GM12878 (cell line): ENCODE results near the gene TMSB4X. TPM values are rescaled to one million over a fixed set of nuclear protein-coding genes. Genes with fewer than 3 reads are reported as not detected.
A peak's percentile ranks its signal among the peaks of the same experiment; 100 is the strongest.

Experiments used
- BHLHE40 ChIP-seq, 2 experiments: fragments of 450-650 bp in 1 of 2; IDR thresholded peaks; 2 replicates each; pipeline ENCODE4 v1.6.1; 2011 to 2017; ENCODE audit warnings: low read depth in 2 of 2, borderline replicate concordance in 1 of 2, improper control_type of control experiment in 1 of 2, low read length in 1 of 2, mild to moderate bottlenecking in 1 of 2
- CHD4 ChIP-seq: fragments of 200-600 bp; sonication (generic); IDR thresholded peaks from 2 replicates; pipeline ENCODE4 v1.6.1; 2016; ENCODE audit warnings: mild to moderate bottlenecking
- CREM ChIP-seq: IDR thresholded peaks from 2 replicates; pipeline ENCODE4 v1.6.1; 2014; ENCODE audit warnings: antibody characterized with exemption, low read depth
- EED ChIP-seq: sonication (generic); IDR thresholded peaks from 2 replicates; pipeline ENCODE4 v1.6.1; 2016; ENCODE audit warnings: antibody characterized with exemption, low read depth
- EP300 ChIP-seq, 2 experiments: fragments of 150-350 bp in 1 of 2; IDR thresholded peaks; 2 replicates each; pipeline ENCODE4 v1.6.1; 2011 to 2012; ENCODE audit warnings: low read depth in 2 of 2, low read length in 2 of 2, borderline replicate concordance in 1 of 2, improper control_type of control experiment in 1 of 2, inconsistent platforms in 1 of 2; ENCODE audit not compliant: control insufficient read depth in 1 of 2
- ETV6 ChIP-seq, 2 experiments: fragments of 450-650 bp in 1 of 2; IDR thresholded peaks in 1 of 2; conservative IDR thresholded peaks in 1 of 2; 2 replicates each; pipeline ENCODE4 v1.6.1; 2014; ENCODE audit warnings: antibody characterized with exemption in 1 of 2, borderline replicate concordance in 1 of 2, low read depth in 1 of 2, mild to moderate bottlenecking in 1 of 2, moderate library complexity in 1 of 2
- FOXK2 ChIP-seq: fragments of 450-650 bp; IDR thresholded peaks from 2 replicates; pipeline ENCODE4 v1.6.1; 2017; ENCODE audit warnings: mild to moderate bottlenecking, moderate library complexity
- GABPA ChIP-seq: IDR thresholded peaks from 2 replicates; pipeline ENCODE4 v1.6.1; 2014; ENCODE audit warnings: antibody characterized with exemption, low read depth, mild to moderate bottlenecking, inconsistent platforms
- JUND ChIP-seq: IDR thresholded peaks from 2 replicates; pipeline ENCODE4 v1.6.1; 2012; ENCODE audit warnings: low read depth, mild to moderate bottlenecking, low read length, improper control_type of control experiment, moderate library complexity
- MYC ChIP-seq: IDR thresholded peaks from 2 replicates; pipeline ENCODE4 v1.6.1; 2011; ENCODE audit warnings: mild to moderate bottlenecking, low read length, moderate library complexity, inconsistent platforms; ENCODE audit not compliant: insufficient read depth, insufficient replicate concordance, insufficient read length, severe bottlenecking
- NR2C2 ChIP-seq: IDR thresholded peaks from 2 replicates; pipeline ENCODE4 v1.6.1; 2011; ENCODE audit warnings: borderline replicate concordance, low read depth; ENCODE audit not compliant: control insufficient read depth, insufficient read length
- RUNX3 ChIP-seq: IDR thresholded peaks from 2 replicates; pipeline ENCODE4 v1.6.1; 2012; ENCODE audit warnings: low read length, inconsistent platforms
- SIX5 ChIP-seq: IDR thresholded peaks from 2 replicates; pipeline ENCODE4 v1.6.1; 2011; ENCODE audit warnings: mild to moderate bottlenecking, low read depth, low read length, moderate library complexity; ENCODE audit not compliant: severe bottlenecking
- TARDBP ChIP-seq: IDR thresholded peaks from 2 replicates; pipeline ENCODE4 v1.6.1; 2016; ENCODE audit warnings: borderline replicate concordance
- TCF12 ChIP-seq: IDR thresholded peaks from 2 replicates; pipeline ENCODE4 v1.6.1; 2011; ENCODE audit warnings: low read depth, mild to moderate bottlenecking, low read length
- ZNF217 ChIP-seq: fragments of 450-650 bp; IDR thresholded peaks from 2 replicates; pipeline ENCODE4 v1.6.1; 2017; ENCODE audit warnings: antibody characterized with exemption, mild to moderate bottlenecking
- polyA plus RNA-seq, 11 experiments: library from polyadenylated mRNA; depleted of rRNA in 4 of 11; unstranded in 6 of 11; stranded (reverse) in 5 of 11; fragments of >200 nt; fragmentation: Nextera tagmentation in 4 of 11; fragmentation: Illumina TruSeq in 1 of 11; extraction: Ambion mirVana in 4 of 11; extraction: Trizol in 1 of 11; gene quantifications; 1 replicate in 1 of 11; 2 replicates in 10 of 11; pipeline versions ENCODE4 v1.2.1 to v1.2.3, GENCODE V29; 2011 to 2016; ENCODE audit warnings: inconsistent platforms in 2 of 11, missing spikeins in 2 of 11, low read depth in 1 of 11
- total RNA-seq, 4 experiments: library from RNA; depleted of rRNA in 3 of 4; stranded (reverse); fragments of >200 nt in 3 of 4; fragmentation: Illumina TruSeq in 1 of 4; extraction: Trizol in 1 of 4; gene quantifications; 2 replicates each; pipeline versions ENCODE4 v1.2.1 to v1.2.3, GENCODE V29; 2013 to 2021
- TF ChIP-seq, protein P1 (sequence below): IDR thresholded peaks from 2 replicates; pipeline ENCODE4 v1.6.1; 2012; ENCODE audit warnings: low read depth, low read length, improper control_type of control experiment
- TF ChIP-seq, protein P2 (sequence below): IDR thresholded peaks from 2 replicates; pipeline ENCODE4 v1.6.1; 2012; ENCODE audit warnings: low read depth, low read length, improper control_type of control experiment
- TF ChIP-seq, protein P3 (sequence below): fragments of 450-650 bp; IDR thresholded peaks from 2 replicates; pipeline ENCODE4 v1.6.1; 2016; ENCODE audit warnings: mild to moderate bottlenecking
- TF ChIP-seq, protein P4 (sequence below): fragments of 450-650 bp; IDR thresholded peaks from 2 replicates; pipeline ENCODE4 v1.6.1; 2017; ENCODE audit warnings: low read depth, mild to moderate bottlenecking, moderate library complexity
- TF ChIP-seq, protein P5 (sequence below): fragments of 450-650 bp; formaldehyde crosslinking; IDR thresholded peaks from 2 replicates; pipeline ENCODE4 v1.4.0; 2022; ENCODE audit warnings: mild to moderate bottlenecking, moderate library complexity

TMSB4X gene
- total and polyA plus RNA-seq, 10 of the 15 experiments (the other 5 are each of a cell fraction or from before 2014, with no cell fraction given) = 13,924 to 37,234 (median 23,705) TPM

DNA sequence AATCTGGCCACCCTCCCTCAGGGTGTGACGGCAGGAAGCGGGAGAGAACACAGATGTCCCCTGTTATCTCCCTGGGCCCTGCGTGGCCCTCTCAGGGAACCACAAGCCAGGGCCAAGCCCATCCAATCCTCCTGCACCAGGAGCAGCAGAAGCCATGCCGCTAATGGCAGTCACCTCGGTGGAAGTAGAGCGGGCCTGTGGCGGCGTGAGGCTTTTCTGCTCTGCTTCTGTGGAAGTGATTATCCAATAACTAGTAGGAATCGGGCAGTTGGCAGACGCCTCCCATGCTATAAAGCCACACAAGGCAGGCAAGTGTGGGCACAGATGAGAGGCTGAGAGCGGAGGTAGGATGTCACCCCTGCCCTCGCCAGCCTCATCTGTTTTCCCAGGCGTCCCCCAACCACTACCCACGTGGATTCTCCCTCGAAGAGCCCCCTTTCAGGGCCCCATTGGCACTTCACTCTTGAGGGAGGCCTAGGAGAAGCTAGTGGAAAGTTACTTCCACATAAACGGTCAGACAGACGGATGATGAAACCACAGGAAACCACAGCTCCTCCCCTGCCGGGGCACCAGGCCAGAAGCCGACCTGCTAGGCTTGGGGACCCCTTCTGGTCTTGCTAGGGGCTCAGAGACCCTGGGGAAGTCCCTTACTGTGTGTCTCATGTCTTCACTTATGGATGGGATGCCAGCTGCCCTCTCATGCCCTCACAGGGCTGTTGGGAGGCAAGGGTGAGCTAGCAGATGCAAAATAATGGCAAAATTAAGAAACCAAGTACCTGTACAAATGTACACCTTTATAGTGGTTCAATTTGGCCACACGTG, 18.8 kb upstream of the TMSB4X start (continued):
- TF ChIP-seq GABPA (no peak), FOXK2 (no peak), RUNX3 (no peak), CREM (peak; percentile 62; the same call in 1 of the 2 replicates), NR2C2 (no peak), SIX5 (no peak), ETV6 (conservative IDR thresholded peaks at IDR 0.05 in 1 of 2, IDR thresholded peaks at IDR 0.05 in 1 of 2; ENCODE audit: borderline replicate concordance in 1 of 2, low read depth in 1 of 2) (peak in 1 of 2 experiments; percentile 80; a peak in 2 of 4 replicates), TARDBP (no peak), CHD4 (no peak), EED (peak; percentile 96), EP300 (IDR thresholded peaks at IDR 0.05; ENCODE audit: borderline replicate concordance in 1 of 2, control insufficient read depth in 1 of 2, low read depth in 2 of 2, low read length in 2 of 2) (peak; percentile 48 to 62; a peak in 2 of 4 replicates), JUND (no peak), MYC (no peak), BHLHE40 (IDR thresholded peaks at IDR 0.05; ENCODE audit: borderline replicate concordance in 1 of 2, low read depth in 2 of 2, low read length in 1 of 2) (peak in 1 of 2 experiments; percentile 30; a peak in 1 of 4 replicates), ZNF217 (0 out of 2 replicates have a peak, but pooled peaks have one; percentile 36), TCF12 (0 out of 2 replicates have a peak, but pooled peaks have one; percentile 31)
- TF ChIP-seq, protein P1, sequence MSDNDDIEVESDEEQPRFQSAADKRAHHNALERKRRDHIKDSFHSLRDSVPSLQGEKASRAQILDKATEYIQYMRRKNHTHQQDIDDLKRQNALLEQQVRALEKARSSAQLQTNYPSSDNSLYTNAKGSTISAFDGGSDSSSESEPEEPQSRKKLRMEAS = 0 out of 2 replicates have a peak, but pooled peaks have one; percentile 69
- TF ChIP-seq, protein P2, sequence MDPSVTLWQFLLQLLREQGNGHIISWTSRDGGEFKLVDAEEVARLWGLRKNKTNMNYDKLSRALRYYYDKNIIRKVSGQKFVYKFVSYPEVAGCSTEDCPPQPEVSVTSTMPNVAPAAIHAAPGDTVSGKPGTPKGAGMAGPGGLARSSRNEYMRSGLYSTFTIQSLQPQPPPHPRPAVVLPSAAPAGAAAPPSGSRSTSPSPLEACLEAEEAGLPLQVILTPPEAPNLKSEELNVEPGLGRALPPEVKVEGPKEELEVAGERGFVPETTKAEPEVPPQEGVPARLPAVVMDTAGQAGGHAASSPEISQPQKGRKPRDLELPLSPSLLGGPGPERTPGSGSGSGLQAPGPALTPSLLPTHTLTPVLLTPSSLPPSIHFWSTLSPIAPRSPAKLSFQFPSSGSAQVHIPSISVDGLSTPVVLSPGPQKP = no peak
- TF ChIP-seq, protein P3, sequence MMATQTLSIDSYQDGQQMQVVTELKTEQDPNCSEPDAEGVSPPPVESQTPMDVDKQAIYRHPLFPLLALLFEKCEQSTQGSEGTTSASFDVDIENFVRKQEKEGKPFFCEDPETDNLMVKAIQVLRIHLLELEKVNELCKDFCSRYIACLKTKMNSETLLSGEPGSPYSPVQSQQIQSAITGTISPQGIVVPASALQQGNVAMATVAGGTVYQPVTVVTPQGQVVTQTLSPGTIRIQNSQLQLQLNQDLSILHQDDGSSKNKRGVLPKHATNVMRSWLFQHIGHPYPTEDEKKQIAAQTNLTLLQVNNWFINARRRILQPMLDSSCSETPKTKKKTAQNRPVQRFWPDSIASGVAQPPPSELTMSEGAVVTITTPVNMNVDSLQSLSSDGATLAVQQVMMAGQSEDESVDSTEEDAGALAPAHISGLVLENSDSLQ = peak; percentile 42; the same call in 1 of the 2 replicates
- TF ChIP-seq, protein P4, sequence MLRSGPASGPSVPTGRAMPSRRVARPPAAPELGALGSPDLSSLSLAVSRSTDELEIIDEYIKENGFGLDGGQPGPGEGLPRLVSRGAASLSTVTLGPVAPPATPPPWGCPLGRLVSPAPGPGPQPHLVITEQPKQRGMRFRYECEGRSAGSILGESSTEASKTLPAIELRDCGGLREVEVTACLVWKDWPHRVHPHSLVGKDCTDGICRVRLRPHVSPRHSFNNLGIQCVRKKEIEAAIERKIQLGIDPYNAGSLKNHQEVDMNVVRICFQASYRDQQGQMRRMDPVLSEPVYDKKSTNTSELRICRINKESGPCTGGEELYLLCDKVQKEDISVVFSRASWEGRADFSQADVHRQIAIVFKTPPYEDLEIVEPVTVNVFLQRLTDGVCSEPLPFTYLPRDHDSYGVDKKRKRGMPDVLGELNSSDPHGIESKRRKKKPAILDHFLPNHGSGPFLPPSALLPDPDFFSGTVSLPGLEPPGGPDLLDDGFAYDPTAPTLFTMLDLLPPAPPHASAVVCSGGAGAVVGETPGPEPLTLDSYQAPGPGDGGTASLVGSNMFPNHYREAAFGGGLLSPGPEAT = peak; percentile 75
- TF ChIP-seq, protein P5, sequence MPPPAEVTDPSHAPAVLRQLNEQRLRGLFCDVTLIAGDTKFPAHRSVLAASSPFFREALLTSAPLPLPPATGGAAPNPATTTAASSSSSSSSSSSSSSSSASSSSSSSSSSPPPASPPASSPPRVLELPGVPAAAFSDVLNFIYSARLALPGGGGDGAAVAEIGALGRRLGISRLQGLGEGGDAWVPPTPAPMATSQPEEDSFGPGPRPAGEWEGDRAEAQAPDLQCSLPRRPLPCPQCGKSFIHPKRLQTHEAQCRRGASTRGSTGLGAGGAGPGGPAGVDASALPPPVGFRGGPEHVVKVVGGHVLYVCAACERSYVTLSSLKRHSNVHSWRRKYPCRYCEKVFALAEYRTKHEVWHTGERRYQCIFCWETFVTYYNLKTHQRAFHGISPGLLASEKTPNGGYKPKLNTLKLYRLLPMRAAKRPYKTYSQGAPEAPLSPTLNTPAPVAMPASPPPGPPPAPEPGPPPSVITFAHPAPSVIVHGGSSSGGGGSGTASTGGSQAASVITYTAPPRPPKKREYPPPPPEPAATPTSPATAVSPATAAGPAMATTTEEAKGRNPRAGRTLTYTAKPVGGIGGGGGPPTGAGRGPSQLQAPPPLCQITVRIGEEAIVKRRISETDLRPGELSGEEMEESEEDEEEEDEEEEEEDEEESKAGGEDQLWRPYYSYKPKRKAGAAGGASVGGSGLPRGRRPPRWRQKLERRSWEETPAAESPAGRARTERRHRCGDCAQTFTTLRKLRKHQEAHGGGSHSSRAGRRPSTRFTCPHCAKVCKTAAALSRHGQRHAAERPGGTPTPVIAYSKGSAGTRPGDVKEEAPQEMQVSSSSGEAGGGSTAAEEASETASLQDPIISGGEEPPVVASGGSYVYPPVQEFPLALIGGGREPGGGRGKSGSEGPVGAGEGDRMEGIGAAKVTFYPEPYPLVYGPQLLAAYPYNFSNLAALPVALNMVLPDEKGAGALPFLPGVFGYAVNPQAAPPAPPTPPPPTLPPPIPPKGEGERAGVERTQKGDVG = 0 out of 2 replicates have a peak, but pooled peaks have one; percentile 36
